HepG2 (cell line): ENCODE results near the gene FAM228B.

Experiments
- CTCF ChIP-seq: sonication (generic); formaldehyde crosslinking; IDR thresholded peaks from 2 replicates; pipeline ENCODE4 v1.5.0; 2020; ENCODE audit warnings: mild to moderate bottlenecking, missing genetic modification reagents, moderate library complexity
- MAFG ChIP-seq: sonication (generic); formaldehyde crosslinking; IDR thresholded peaks from 2 replicates; pipeline ENCODE4 v1.5.1; 2020; ENCODE audit warnings: mild to moderate bottlenecking, missing genetic modification reagents

- TF ChIP-seq MAFG (CRISPR knock-in tag) (no peak), CTCF (no peak)
Observed at GRCh38 chr2:24163186-24163585, 39.9 kb downstream of the FAM228B start.
